Suprapubic skin (tissue), 4 donors: Measurements from ENCODE around the gene SLC6A7.

ENCODE experiments used
- POLR2A ChIP-seq, 2 donors: fragments of 450-650 bp; IDR thresholded peaks; one replicate each; pipeline ENCODE4 v1.6.1; 2017; ENCODE audit warnings: antibody characterized with exemption in 2 of 2, mild to moderate bottlenecking in 2 of 2, moderate library complexity in 2 of 2
- POLR2AphosphoS5 ChIP-seq, 3 donors: sonication (generic); formaldehyde crosslinking; IDR thresholded peaks; one replicate each; pipeline ENCODE4 v1.6.1; 2017; ENCODE audit warnings: antibody characterized with exemption in 3 of 3
- TF ChIP-seq, protein P1 (sequence below), 2 donors: fragments of 200-600 bp in 1 of 2; fragments of 450-650 bp in 1 of 2; sonication (generic) in 1 of 2; IDR thresholded peaks; one replicate each; pipeline ENCODE4 v1.5.1; 2016 to 2019; ENCODE audit warnings: antibody characterized with exemption in 2 of 2, mild to moderate bottlenecking in 1 of 2, moderate library complexity in 1 of 2

DNA sequence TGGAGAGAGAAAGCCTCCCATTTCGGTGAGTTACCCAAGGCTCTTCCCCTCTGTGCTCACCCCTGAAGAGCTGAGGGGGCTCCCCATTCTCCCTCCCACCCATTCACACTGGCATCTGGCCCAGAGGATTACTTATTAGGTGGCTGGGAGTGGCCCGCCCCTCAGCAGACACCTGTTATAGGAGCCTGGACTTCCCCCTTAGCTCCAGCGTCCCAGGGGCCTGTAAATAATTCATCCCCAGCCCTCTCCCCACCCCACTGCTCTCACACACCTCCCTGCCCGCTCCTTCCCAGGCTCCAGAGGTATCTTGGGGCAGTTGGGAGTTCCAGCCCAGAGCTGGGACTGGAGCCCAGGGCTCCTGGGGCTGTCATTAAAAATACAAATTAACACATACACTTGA, 11.6 kb upstream of the SLC6A7 start:
- TF ChIP-seq POLR2A (IDR thresholded peaks at IDR 0.05) (no peak), POLR2AphosphoS5 (IDR thresholded peaks at IDR 0.05) (no peak)
- TF ChIP-seq, protein P1, sequence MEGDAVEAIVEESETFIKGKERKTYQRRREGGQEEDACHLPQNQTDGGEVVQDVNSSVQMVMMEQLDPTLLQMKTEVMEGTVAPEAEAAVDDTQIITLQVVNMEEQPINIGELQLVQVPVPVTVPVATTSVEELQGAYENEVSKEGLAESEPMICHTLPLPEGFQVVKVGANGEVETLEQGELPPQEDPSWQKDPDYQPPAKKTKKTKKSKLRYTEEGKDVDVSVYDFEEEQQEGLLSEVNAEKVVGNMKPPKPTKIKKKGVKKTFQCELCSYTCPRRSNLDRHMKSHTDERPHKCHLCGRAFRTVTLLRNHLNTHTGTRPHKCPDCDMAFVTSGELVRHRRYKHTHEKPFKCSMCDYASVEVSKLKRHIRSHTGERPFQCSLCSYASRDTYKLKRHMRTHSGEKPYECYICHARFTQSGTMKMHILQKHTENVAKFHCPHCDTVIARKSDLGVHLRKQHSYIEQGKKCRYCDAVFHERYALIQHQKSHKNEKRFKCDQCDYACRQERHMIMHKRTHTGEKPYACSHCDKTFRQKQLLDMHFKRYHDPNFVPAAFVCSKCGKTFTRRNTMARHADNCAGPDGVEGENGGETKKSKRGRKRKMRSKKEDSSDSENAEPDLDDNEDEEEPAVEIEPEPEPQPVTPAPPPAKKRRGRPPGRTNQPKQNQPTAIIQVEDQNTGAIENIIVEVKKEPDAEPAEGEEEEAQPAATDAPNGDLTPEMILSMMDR (IDR thresholded peaks at IDR 0.05): no peak
